ENCODE data around the gene GPR132. TPM values are rescaled to one million over a fixed set of nuclear protein-coding genes. Genes with fewer than 3 reads are reported as not detected.

GPR132 gene
- total and polyA plus RNA-seq, 9 of the 15 experiments (the other 6 are each of a cell fraction or from before 2014, with no cell fraction given) = 0.01 to 1.1 (median 0.25) TPM; not detected in 1

GRCh38 chr14:105045710-105046326 lies 19.4 kb downstream of the GPR132 start (continued):
- TF ChIP-seq HMGXB4 (CRISPR knock-in tag; IDR thresholded peaks at IDR 0.05) = peak; percentile 60; the same call in 1 of the 2 replicates
- TF ChIP-seq ASH1L (IDR thresholded peaks at IDR 0.05; ENCODE audit: borderline replicate concordance, low read depth, partially characterized antibody) = no peak
- TF ChIP-seq ZNF668 (CRISPR knock-in tag; IDR thresholded peaks at IDR 0.05) = no peak
- TF ChIP-seq SMARCE1 (IDR thresholded peaks at IDR 0.05) = no peak
- TF ChIP-seq SRSF9 (IDR thresholded peaks at IDR 0.05; ENCODE audit: borderline replicate concordance, low read depth, low read length) = no peak
- no peak for TF ChIP-seq ZNF318 (IDR thresholded peaks at IDR 0.05; ENCODE audit: borderline replicate concordance in 1 of 2, low read depth in 1 of 2)
- no peak for TF ChIP-seq POLR3G (IDR thresholded peaks at IDR 0.05; ENCODE audit: extremely low read depth, insufficient read length, insufficient replicate concordance)
- no peak for TF ChIP-seq CREB5 (CRISPR knock-in tag; IDR thresholded peaks at IDR 0.05)
- TF ChIP-seq TAF1 (IDR thresholded peaks at IDR 0.05; ENCODE audit: control insufficient read depth, extremely low read depth, insufficient read depth, low read length, severe bottlenecking) = no peak
- TF ChIP-seq MEF2D (tag; conservative IDR thresholded peaks at IDR 0.05; ENCODE audit: low read depth) = no peak
- no peak for TF ChIP-seq MAFG (tag; conservative IDR thresholded peaks at IDR 0.05)
- no peak for TF ChIP-seq ZBTB8A (IDR thresholded peaks at IDR 0.05; ENCODE audit: partially characterized antibody)
- TF ChIP-seq ZBTB17 (CRISPR knock-in tag; IDR thresholded peaks at IDR 0.05) = no peak
- no peak for TF ChIP-seq ZNF77 (CRISPR knock-in tag; IDR thresholded peaks at IDR 0.05)
- TF ChIP-seq MCM5 (IDR thresholded peaks at IDR 0.05; ENCODE audit: low read depth) = no peak
- TF ChIP-seq ZNF589 (CRISPR knock-in tag; IDR thresholded peaks at IDR 0.05; ENCODE audit: low read depth) = no peak

Measured in K562 (cell line).